ENCODE results near the gene CUX1.
A peak's percentile ranks its signal among the peaks of the same experiment; 100 is the strongest.
"Not testable (repeated sequence)": the region's sequence is repeated elsewhere in the genome, so short reads cannot be mapped to it uniquely, and the experiment has no call there.

The CUX1 gene

GRCh38 chr7:102045681-102046372 lies 228.4 kb downstream of the CUX1 start:
- H3K4me3 ChIP-seq (replicated peaks in 1 of 2; ENCODE audit: low read depth in 2 of 2, low read length in 2 of 2) = no peak overlapping the region
- TF ChIP-seq CTCF (IDR thresholded peaks at IDR 0.05; ENCODE audit: low read depth, low read length) = no peak
- no peak for DNase-seq (ENCODE audit: low read depth in 2 of 2)

GRCh38 chr7:102046373-102047117 lies 229.1 kb downstream of the CUX1 start:
- H3K4me3 ChIP-seq (replicated peaks in 1 of 2; ENCODE audit: low read depth in 2 of 2, low read length in 2 of 2) = no peak overlapping the region
- no peak for TF ChIP-seq CTCF (IDR thresholded peaks at IDR 0.05; ENCODE audit: low read depth, low read length)
- peak; percentile 12 to 30 for DNase-seq (ENCODE audit: low read depth in 2 of 2)

- no peak for TF ChIP-seq CTCF (IDR thresholded peaks at IDR 0.05; ENCODE audit: low read depth, low read length)
- DNase-seq (ENCODE audit: low read depth in 2 of 2) = no peak
Measured at GRCh38 chr7:102047167-102047566, 229.7 kb downstream of the CUX1 start.

GRCh38 chr7:102049765-102050164 lies 232.3 kb downstream of the CUX1 start:
- TF ChIP-seq CTCF (IDR thresholded peaks at IDR 0.05; ENCODE audit: low read depth, low read length) = no peak
- H3K4me3 ChIP-seq (replicated peaks in 1 of 2; ENCODE audit: low read depth in 2 of 2, low read length in 2 of 2) = no peak overlapping the region
- no peak for DNase-seq (ENCODE audit: low read depth in 2 of 2)

More at GRCh38 chr7:102047167-102047566, 229.7 kb downstream of the CUX1 start:
- no peak overlapping the region for H3K4me3 ChIP-seq (replicated peaks in 1 of 2; ENCODE audit: low read depth in 2 of 2, low read length in 2 of 2)

DNA sequence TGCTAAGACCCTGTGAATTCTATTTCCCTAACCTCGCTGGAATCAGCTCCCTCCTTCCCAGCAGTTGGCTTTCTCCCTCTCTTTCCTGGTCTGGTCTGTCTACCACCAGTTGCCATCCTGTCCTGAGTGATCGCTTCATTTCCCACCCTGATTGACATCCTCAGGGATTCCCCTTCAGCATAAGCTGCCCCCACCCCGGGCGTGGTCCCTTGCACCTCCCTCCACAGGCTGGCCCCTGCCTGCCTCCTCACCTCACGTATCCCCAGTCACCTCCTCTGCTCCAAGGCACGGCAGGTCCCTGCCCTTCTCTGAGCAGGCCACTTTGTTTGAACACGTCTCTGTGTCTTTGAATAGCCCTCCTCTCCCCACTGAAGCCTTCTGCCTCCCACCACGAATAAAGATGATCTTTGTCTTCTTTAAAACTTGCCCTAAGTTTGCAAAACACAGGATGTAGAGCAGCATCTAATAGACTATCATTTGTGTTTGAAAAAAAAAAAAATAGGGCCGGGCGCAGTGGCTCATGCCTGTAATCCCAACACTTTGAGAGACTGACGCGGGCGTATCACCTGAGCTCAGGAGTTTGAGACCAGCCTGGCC lies 233.5 kb downstream of the CUX1 start:
- TF ChIP-seq CTCF (IDR thresholded peaks at IDR 0.05; ENCODE audit: low read depth, low read length) = no peak
- H3K4me3 ChIP-seq (replicated peaks in 1 of 2; ENCODE audit: low read depth in 2 of 2, low read length in 2 of 2) = no peak overlapping the region
- DNase-seq (ENCODE audit: low read depth in 2 of 2) = no peak

DNA sequence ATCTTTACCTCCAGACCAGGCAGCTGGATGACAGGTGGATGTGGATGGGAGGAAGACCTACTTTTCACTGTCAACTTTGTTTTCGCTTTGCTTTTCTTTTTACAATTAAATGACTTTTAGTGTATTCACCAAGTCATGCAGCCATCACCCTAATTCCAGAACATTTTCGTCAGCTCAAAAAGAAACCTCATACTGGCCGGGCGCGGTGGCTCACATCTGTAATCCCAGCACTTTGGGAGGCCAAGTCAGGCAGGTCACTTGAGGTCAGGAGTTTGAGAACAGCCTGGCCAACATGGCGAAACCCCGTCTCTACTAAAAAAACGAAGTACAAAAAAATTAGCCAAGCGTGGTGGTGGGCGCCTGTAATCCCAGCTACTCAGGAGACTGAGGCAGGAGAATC lies 234.3 kb downstream of the CUX1 start:
- not testable (repeated sequence) for H3K4me3 ChIP-seq (replicated peaks in 1 of 2; ENCODE audit: low read depth in 2 of 2, low read length in 2 of 2); DNase-seq (ENCODE audit: low read depth in 2 of 2)

DNA sequence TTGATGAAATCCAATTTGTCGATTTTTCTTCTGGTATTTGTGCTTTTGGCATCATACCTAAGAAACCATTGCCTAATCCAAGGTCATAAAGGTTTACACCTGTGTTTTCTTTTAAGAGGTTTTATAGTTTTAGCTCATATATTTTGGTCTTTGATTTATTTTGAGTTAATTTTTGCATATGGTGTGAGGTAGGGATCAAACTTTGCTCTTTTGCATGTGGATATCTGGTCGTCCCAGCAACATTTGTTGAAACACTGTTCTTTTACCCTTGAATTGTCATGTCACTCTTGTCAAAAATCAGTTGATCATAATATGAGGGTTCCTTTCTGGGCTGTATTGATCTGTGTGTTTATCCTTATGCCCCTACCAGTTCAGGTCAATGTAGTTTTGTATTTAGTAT lies 236.7 kb downstream of the CUX1 start:
- TF ChIP-seq CTCF (IDR thresholded peaks at IDR 0.05; ENCODE audit: low read depth, low read length) = no peak
- DNase-seq (ENCODE audit: low read depth in 2 of 2) = no peak
- H3K4me3 ChIP-seq (replicated peaks in 1 of 2; ENCODE audit: low read depth in 2 of 2, low read length in 2 of 2) = no peak overlapping the region

All from cardiac fibroblast (primary cell).